SK-N-DZ (cell line): Measurements from ENCODE around the gene KCNAB2.

Experiments used
- DNase-seq: peaks from one replicate; pipeline ENCODE4 v3.0.0-alpha.2; 2015; ENCODE audit warnings: low spot score

The KCNAB2 gene

GRCh38 chr1:6145396-6145750, 99.7 kb downstream of the KCNAB2 start:
- DNase-seq, result no peak

GRCh38 chr1:6145864-6146410, 100.2 kb downstream of the KCNAB2 start:
- no peak for DNase-seq

GRCh38 chr1:6148497-6149241, 103.0 kb downstream of the KCNAB2 start:
- peak; percentile 72 for DNase-seq

GRCh38 chr1:6149597-6149996, 103.9 kb downstream of the KCNAB2 start:
- DNase-seq, result no peak

GRCh38 chr1:6150006-6150938, 104.6 kb downstream of the KCNAB2 start:
- DNase-seq, result no peak
